ENCODE data around the gene ADAT2. TPM values are rescaled to one million over a fixed set of nuclear protein-coding genes. Genes with fewer than 3 reads are reported as not detected.
"Not testable (repeated sequence)": the region's sequence is repeated elsewhere in the genome, so short reads cannot be mapped to it uniquely, and the experiment has no call there.

The ADAT2 gene
- total RNA-seq, 2 donors from 2014 or later = 8.7 to 10.6 TPM

DNA sequence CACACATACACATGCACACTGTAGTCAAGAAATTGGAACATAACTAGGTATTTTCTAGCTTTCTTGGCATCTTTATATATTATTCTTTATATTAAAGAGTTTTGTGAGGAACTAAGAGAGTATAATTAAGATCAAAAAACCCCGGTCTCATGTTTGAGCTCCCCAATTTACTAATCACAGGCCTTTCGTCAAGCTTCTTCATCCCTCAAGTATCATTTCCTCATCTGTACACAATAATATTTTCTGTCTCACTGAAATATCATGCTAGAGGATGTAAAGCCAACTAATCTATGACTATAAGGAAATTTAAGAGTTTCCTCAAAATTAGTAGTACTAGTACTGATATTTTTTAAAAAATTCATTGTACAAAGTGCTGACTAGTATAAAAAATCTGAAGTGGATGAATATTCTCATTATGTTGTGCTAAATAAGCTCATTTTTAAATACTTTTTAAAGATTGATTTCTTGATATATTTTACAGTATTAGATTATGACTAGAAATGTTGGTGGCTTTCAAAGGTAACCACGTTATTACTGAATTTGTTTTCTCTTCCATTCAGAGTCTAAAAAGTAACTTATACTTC is 28.1 kb upstream of the ADAT2 start:
- no peaks in the 10 kb centered on the region for H3K27me3 ChIP-seq (ENCODE audit: control insufficient read depth, insufficient read depth, low read length, poor library complexity, severe bottlenecking)
- H3K9ac ChIP-seq (ENCODE audit: extremely low read depth, low read length, poor library complexity, severe bottlenecking) = no peak overlapping the region
- peaks cover 7% of the 10 kb centered on the region for H3K36me3 ChIP-seq (ENCODE audit: control insufficient read depth, insufficient read depth, low read length)
- H3K9me3 ChIP-seq (ENCODE audit: control insufficient read depth, low read length) = no peaks in the 10 kb centered on the region
- H3K4me3 ChIP-seq (ENCODE audit: low read length) = no peak overlapping the region
- Mint-ChIP-seq H3K27me3 (ENCODE audit: insufficient read depth) (no peaks in the 10 kb centered on the region), H3K4me1 (no peaks in the 10 kb centered on the region), H3K36me3 (ENCODE audit: low read depth) (peaks cover 10% of the 10 kb centered on the region), H3K4me3 (no peak overlapping the region), H3K27ac (no peak overlapping the region), H3K9me3 (no peaks in the 10 kb centered on the region)
- DNase-seq = no peak
- WGBS, 2 experiments (ENCODE audit: insufficient coverage in 1 of 2, insufficient read length in 1 of 2) = 95 to 96% methylated on average over 3 of the region's 3 CpGs
- H3K27ac ChIP-seq (ENCODE audit: low read depth, low read length) = no peak overlapping the region
- TF ChIP-seq, protein P1, sequence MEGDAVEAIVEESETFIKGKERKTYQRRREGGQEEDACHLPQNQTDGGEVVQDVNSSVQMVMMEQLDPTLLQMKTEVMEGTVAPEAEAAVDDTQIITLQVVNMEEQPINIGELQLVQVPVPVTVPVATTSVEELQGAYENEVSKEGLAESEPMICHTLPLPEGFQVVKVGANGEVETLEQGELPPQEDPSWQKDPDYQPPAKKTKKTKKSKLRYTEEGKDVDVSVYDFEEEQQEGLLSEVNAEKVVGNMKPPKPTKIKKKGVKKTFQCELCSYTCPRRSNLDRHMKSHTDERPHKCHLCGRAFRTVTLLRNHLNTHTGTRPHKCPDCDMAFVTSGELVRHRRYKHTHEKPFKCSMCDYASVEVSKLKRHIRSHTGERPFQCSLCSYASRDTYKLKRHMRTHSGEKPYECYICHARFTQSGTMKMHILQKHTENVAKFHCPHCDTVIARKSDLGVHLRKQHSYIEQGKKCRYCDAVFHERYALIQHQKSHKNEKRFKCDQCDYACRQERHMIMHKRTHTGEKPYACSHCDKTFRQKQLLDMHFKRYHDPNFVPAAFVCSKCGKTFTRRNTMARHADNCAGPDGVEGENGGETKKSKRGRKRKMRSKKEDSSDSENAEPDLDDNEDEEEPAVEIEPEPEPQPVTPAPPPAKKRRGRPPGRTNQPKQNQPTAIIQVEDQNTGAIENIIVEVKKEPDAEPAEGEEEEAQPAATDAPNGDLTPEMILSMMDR (conservative IDR thresholded peaks at IDR 0.05) = no peak
- no peaks in the 10 kb centered on the region for H3K4me1 ChIP-seq (ENCODE audit: control insufficient read depth, insufficient read depth, low read length)

DNA sequence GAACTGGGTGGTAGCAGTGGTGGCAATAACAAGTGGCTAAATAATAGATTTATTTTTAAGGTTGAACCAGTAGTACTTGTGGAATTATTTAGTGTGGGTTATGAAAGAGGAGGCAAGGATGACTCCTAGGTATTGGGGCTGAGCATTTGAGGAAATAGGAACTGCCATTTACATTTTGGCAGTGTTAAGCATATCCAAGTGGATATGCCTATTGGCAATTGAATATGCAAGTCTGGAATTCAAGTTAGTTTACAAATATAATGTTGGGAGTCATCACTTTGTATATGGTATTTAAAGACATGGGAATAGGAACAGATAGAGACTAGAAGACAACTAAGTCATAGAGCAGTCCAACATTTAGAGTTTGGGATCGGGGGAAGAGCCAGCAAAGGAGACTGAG is 26.1 kb upstream of the ADAT2 start:
- Histone ChIP-seq H3K9ac (ENCODE audit: extremely low read depth, low read length, poor library complexity, severe bottlenecking) (no peak overlapping the region), H3K4me3 (ENCODE audit: low read length) (no peak overlapping the region), H3K4me1 (ENCODE audit: control insufficient read depth, insufficient read depth, low read length) (no peaks in the 10 kb centered on the region), H3K9me3 (ENCODE audit: control insufficient read depth, low read length) (no peaks in the 10 kb centered on the region), H3K36me3 (ENCODE audit: control insufficient read depth, insufficient read depth, low read length) (peaks cover 7% of the 10 kb centered on the region), H3K27ac (ENCODE audit: low read depth, low read length) (no peak overlapping the region), H3K27me3 (ENCODE audit: control insufficient read depth, insufficient read depth, low read length, poor library complexity, severe bottlenecking) (no peaks in the 10 kb centered on the region)
- TF ChIP-seq, protein P1 (conservative IDR thresholded peaks at IDR 0.05) = no peak
- no peak overlapping the region for H3K4me3 Mint-ChIP-seq
- 88 to 91% methylated on average over 1 of the region's 1 CpG for WGBS, 2 experiments (ENCODE audit: insufficient coverage in 1 of 2, insufficient read length in 1 of 2)
- no peaks in the 10 kb centered on the region for H3K9me3 Mint-ChIP-seq
- H3K27ac Mint-ChIP-seq = no peak overlapping the region
- no peak for DNase-seq
- peaks cover 15% of the 10 kb centered on the region for H3K36me3 Mint-ChIP-seq (ENCODE audit: low read depth)
- H3K27me3 Mint-ChIP-seq (ENCODE audit: insufficient read depth) = no peaks in the 10 kb centered on the region
- no peaks in the 10 kb centered on the region for H3K4me1 Mint-ChIP-seq

DNA sequence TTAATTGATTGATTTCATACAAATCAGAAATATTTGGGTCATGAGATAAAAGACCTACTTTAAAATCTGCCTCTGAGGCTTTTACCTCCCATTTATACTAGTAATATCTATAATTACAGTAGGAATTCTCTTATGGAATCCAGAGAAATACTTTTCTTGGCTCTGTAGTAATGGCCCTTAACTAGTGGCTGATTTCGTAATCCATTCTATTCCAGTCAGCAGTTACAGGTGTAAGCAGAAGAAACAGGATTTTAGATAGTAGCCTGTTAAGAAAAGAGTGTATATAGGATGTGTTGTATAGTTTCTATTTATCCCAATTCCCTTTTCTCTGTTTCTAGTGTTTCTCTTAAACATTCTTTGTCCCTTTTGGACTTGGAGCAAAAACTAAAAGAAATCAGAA is 21.3 kb upstream of the ADAT2 start:
- H3K27ac Mint-ChIP-seq = no peak overlapping the region
- H3K4me3 ChIP-seq (ENCODE audit: low read length) = no peak overlapping the region
- TF ChIP-seq, protein P1 (conservative IDR thresholded peaks at IDR 0.05) = no peak
- peaks cover 4% of the 10 kb centered on the region for H3K36me3 ChIP-seq (ENCODE audit: control insufficient read depth, insufficient read depth, low read length)
- H3K4me1 ChIP-seq (ENCODE audit: control insufficient read depth, insufficient read depth, low read length) = no peaks in the 10 kb centered on the region
- no peak overlapping the region for H3K27ac ChIP-seq (ENCODE audit: low read depth, low read length)
- DNase-seq = no peak
- no peaks in the 10 kb centered on the region for H3K27me3 ChIP-seq (ENCODE audit: control insufficient read depth, insufficient read depth, low read length, poor library complexity, severe bottlenecking)
- H3K27me3 Mint-ChIP-seq (ENCODE audit: insufficient read depth) = no peaks in the 10 kb centered on the region
- WGBS, 2 experiments (ENCODE audit: insufficient coverage in 1 of 2, insufficient read length in 1 of 2) = 100% methylated on average over 1 of the region's 1 CpG
- no peaks in the 10 kb centered on the region for H3K4me1 Mint-ChIP-seq
- peaks cover 15% of the 10 kb centered on the region for H3K36me3 Mint-ChIP-seq (ENCODE audit: low read depth)
- H3K9me3 ChIP-seq (ENCODE audit: control insufficient read depth, low read length) = no peaks in the 10 kb centered on the region
- H3K4me3 Mint-ChIP-seq = no peak overlapping the region
- H3K9ac ChIP-seq (ENCODE audit: extremely low read depth, low read length, poor library complexity, severe bottlenecking) = no peak overlapping the region
- no peaks in the 10 kb centered on the region for H3K9me3 Mint-ChIP-seq

DNA sequence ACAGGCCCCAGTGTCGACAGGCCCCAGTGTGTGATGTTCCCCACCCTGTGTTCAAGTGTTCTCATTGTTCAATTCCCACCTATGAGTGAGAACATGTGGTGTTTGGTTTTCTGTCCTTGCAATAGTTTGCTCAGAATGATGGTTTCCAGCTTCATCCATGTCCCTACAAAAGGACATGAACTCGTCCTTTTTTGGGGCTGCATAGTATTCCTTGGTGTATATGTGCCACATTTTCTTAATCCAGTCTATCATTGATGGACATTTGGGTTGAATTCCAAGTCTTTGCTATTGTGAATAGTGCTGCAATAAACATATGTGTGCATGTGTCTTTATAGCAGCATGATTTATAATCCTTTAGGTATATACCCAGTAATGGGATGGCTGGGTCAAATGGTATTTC is 18.3 kb upstream of the ADAT2 start:
- not testable (repeated sequence) for H3K27ac ChIP-seq (ENCODE audit: low read depth, low read length); DNase-seq; H3K9ac ChIP-seq (ENCODE audit: extremely low read depth, low read length, poor library complexity, severe bottlenecking); H3K9me3 ChIP-seq (ENCODE audit: control insufficient read depth, low read length); H3K36me3 ChIP-seq (ENCODE audit: control insufficient read depth, insufficient read depth, low read length); H3K4me3 ChIP-seq (ENCODE audit: low read length); H3K27me3 Mint-ChIP-seq (ENCODE audit: insufficient read depth); H3K4me3 Mint-ChIP-seq; H3K4me1 Mint-ChIP-seq; H3K4me1 ChIP-seq (ENCODE audit: control insufficient read depth, insufficient read depth, low read length); H3K27ac Mint-ChIP-seq; H3K27me3 ChIP-seq (ENCODE audit: control insufficient read depth, insufficient read depth, low read length, poor library complexity, severe bottlenecking); H3K9me3 Mint-ChIP-seq; H3K36me3 Mint-ChIP-seq (ENCODE audit: low read depth)
- 94 to 100% methylated on average over 1 of the region's 2 CpGs for WGBS, 2 experiments (ENCODE audit: insufficient coverage in 1 of 2, insufficient read length in 1 of 2)
